Kidney (tissue), 14 donors: Measurements from ENCODE around the gene STRN. TPM values are rescaled to one million over a fixed set of nuclear protein-coding genes. Genes with fewer than 3 reads are reported as not detected.
"Not testable (repeated sequence)": the region's sequence is repeated elsewhere in the genome, so short reads cannot be mapped to it uniquely, and the experiment has no call there.

ENCODE experiments used
- DNase-seq, 5 donors: peaks; one replicate each; pipeline ENCODE4 v3.0.0-alpha.2; 2013 to 2020
- FAIRE-seq: peaks from 2 replicates; lab custom pipeline; 2012; peaks lifted over from hg19 to GRCh38; lab: Jason Lieb, UNC
- H3K27ac ChIP-seq, 2 donors: one replicate each; pipeline ENCODE4 v1.7.0; 2013; ENCODE audit warnings: low read depth in 2 of 2, low read length in 2 of 2, inconsistent platforms in 1 of 2
- H3K27me3 ChIP-seq: one replicate; pipeline ENCODE4 v1.7.1; 2013; ENCODE audit warnings: low read length, inconsistent platforms; ENCODE audit not compliant: control insufficient read depth, insufficient read depth
- H3K36me3 ChIP-seq, 3 donors: one replicate each; pipeline versions ENCODE4 v1.7.0 to v1.7.1; 2013; ENCODE audit warnings: low read length in 3 of 3, control low read depth in 1 of 3, inconsistent platforms in 1 of 3; ENCODE audit not compliant: insufficient read depth in 3 of 3, control insufficient read depth in 2 of 3
- H3K4me1 ChIP-seq, 3 donors: one replicate each; pipeline versions ENCODE4 v1.7.0 to v1.7.1; 2013; ENCODE audit warnings: low read length in 3 of 3, inconsistent platforms in 1 of 3, low read depth in 1 of 3; ENCODE audit not compliant: control insufficient read depth in 2 of 3, insufficient read depth in 2 of 3
- H3K4me3 ChIP-seq, 3 donors: one replicate each; pipeline versions ENCODE4 v1.7.0 to v1.8.1; 2013; ENCODE audit warnings: low read length in 3 of 3, control low read depth in 1 of 3, inconsistent platforms in 1 of 3
- H3K9ac ChIP-seq, 3 donors: one replicate each; pipeline versions ENCODE4 v1.7.0 to v1.7.1; 2013; ENCODE audit warnings: low read length in 3 of 3, control low read depth in 1 of 3, inconsistent platforms in 1 of 3
- H3K9me3 ChIP-seq, 3 donors: one replicate each; pipeline versions ENCODE4 v1.7.0 to v1.7.1; 2013; ENCODE audit warnings: low read length in 3 of 3, control low read depth in 1 of 3, inconsistent platforms in 1 of 3; ENCODE audit not compliant: control insufficient read depth in 2 of 3, insufficient read depth in 1 of 3
- CTCF ChIP-seq: IDR thresholded peaks from 3 replicates; pipeline ENCODE4 v1.5.1; 2012; ENCODE audit warnings: mild to moderate bottlenecking, moderate library complexity, borderline replicate concordance; ENCODE audit not compliant: insufficient read depth; ENCODE audit errors: extremely low read depth
- intact Hi-C: fragments of 100-400 bp; cut with DNase I; formaldehyde crosslinking; loops from one replicate; pipeline ENCODE4 v1.11.1; 2022
- polyA plus RNA-seq: library from polyadenylated mRNA; stranded (reverse); fragments of 350-450 nt; fragmentation: Illumina TruSeq; extraction: RNeasy Lipid Tissue Mini Kit (QIAGEN cat#74804); gene quantifications from one replicate; pipeline ENCODE4 v1.2.3, GENCODE V29; 2014; ENCODE audit warnings: low read depth, low replicate concordance; ENCODE audit not compliant: insufficient read depth
- total RNA-seq: library from RNA; stranded (reverse); fragmentation: NEBNext Ultra II Directional; extraction: Animal tissue kit (Norgen Biotek cat#: 25700); gene quantifications from one replicate; pipeline ENCODE4 v1.2.1, GENCODE V29; 2021
- donor health status: control.
- donor health status: control.
- donor health status: control.
- donor health status: control.
- donor health status: control.
- donor health status: DM: yes; HTN: yes; CAD: no.
- donor health status: Normal renal cell carcinoma (clear cell type).

Gene STRN
- total and polyA plus RNA-seq, 2 donors from 2014 or later = 3.7 to 42.7 TPM

- no peak for TF ChIP-seq CTCF
- intact Hi-C loops = no loop called here
- peaks cover 0 to 8% (median 6%) of the 10 kb centered on the region in 3 donors for H3K36me3 ChIP-seq
- H3K9me3 ChIP-seq = no peaks in the 10 kb centered on the region
- H3K9ac ChIP-seq = no peak overlapping the region
- H3K4me3 ChIP-seq = no peak overlapping the region
- no peak for DNase-seq
- no peaks in the 10 kb centered on the region for H3K27me3 ChIP-seq
- H3K4me1 ChIP-seq = no peaks in the 10 kb centered on the region
- H3K27ac ChIP-seq = no peak overlapping the region
- FAIRE-seq = no peak
These were observed 76.5 kb downstream of the STRN start for GRCh38 chr2:36889795-36890194.

GRCh38 chr2:36887095-36887494 lies 79.2 kb downstream of the STRN start:
- H3K36me3 ChIP-seq = peaks cover 0 to 14% (median 8%) of the 10 kb centered on the region in 3 donors
- H3K9me3 ChIP-seq, H3K27ac ChIP-seq, DNase-seq, H3K27me3 ChIP-seq, FAIRE-seq, intact Hi-C loops, H3K4me1 ChIP-seq, H3K9ac ChIP-seq, H3K4me3 ChIP-seq: not testable (repeated sequence)

- no peaks in the 10 kb centered on the region for H3K9me3 ChIP-seq
- no peak for TF ChIP-seq CTCF
- peaks cover 0 to 14% (median 7%) of the 10 kb centered on the region in 3 donors for H3K36me3 ChIP-seq
- no peak overlapping the region for H3K27ac ChIP-seq
- DNase-seq = no peak
- no peak for FAIRE-seq
- no peak overlapping the region for H3K9ac ChIP-seq
- intact Hi-C loops = no loop called here
- H3K4me3 ChIP-seq = no peak overlapping the region
- H3K27me3 ChIP-seq = no peaks in the 10 kb centered on the region
- no peaks in the 10 kb centered on the region for H3K4me1 ChIP-seq
These were observed 79.7 kb downstream of the STRN start for GRCh38 chr2:36886664-36887063.

GRCh38 chr2:36885605-36886004 lies 80.7 kb downstream of the STRN start:
- Histone ChIP-seq H3K4me3 (no peak overlapping the region), H3K27ac (no peak overlapping the region), H3K9ac (no peak overlapping the region), H3K4me1 (no peaks in the 10 kb centered on the region), H3K36me3 (peaks cover 0 to 14% (median 7%) of the 10 kb centered on the region in 3 donors), H3K27me3 (no peaks in the 10 kb centered on the region), H3K9me3 (no peaks in the 10 kb centered on the region)
- no peak for DNase-seq
- no peak for FAIRE-seq
- no peak for TF ChIP-seq CTCF
- intact Hi-C loops = no loop called here
